Esophagus muscularis mucosa (tissue), 4 donors: ENCODE data around the gene GPM6B.
"Not testable (repeated sequence)": the region's sequence is repeated elsewhere in the genome, so short reads cannot be mapped to it uniquely, and the experiment has no call there.

Experiments used
- CTCF ChIP-seq, 3 experiments: fragments of 200-600 bp in 2 of 3; fragments of 450-650 bp in 1 of 3; sonication (generic) in 2 of 3; IDR thresholded peaks; one replicate each; pipeline ENCODE4 v1.5.1; 2017 to 2019; ENCODE audit warnings: antibody characterized with exemption in 3 of 3, mild to moderate bottlenecking in 2 of 3, moderate library complexity in 1 of 3
- EP300 ChIP-seq: sonication (generic); formaldehyde crosslinking; IDR thresholded peaks from one replicate; pipeline ENCODE4 v1.6.1; 2017; ENCODE audit warnings: antibody characterized with exemption
- POLR2A ChIP-seq: fragments of 450-650 bp; IDR thresholded peaks from one replicate; pipeline ENCODE4 v1.6.1; 2017; ENCODE audit warnings: antibody characterized with exemption, moderate library complexity, mild to moderate bottlenecking, low read depth
- POLR2AphosphoS5 ChIP-seq, 2 donors: sonication (generic); formaldehyde crosslinking; IDR thresholded peaks; one replicate each; pipeline ENCODE4 v1.6.1; 2017; ENCODE audit warnings: antibody characterized with exemption in 2 of 2

GRCh38 chrX:13724878-13725277 lies 92.0 kb downstream of the GPM6B start:
- not testable (repeated sequence) for TF ChIP-seq POLR2A; CTCF (IDR thresholded peaks at IDR 0.05); POLR2AphosphoS5 (IDR thresholded peaks at IDR 0.05); EP300
